IPS-18c (cell line): Measurements from ENCODE around the gene MITF.

Experiments used
- H3K4me3 ChIP-seq: 2 replicates; pipeline ENCODE4 v1.7.0; 2013; ENCODE audit warnings: low read depth, mild to moderate bottlenecking, low read length, moderate library complexity; ENCODE audit not compliant: insufficient read depth
- H3K9me3 ChIP-seq: one replicate; pipeline ENCODE4 v1.6.1; 2013; ENCODE audit warnings: mild to moderate bottlenecking, low read length, moderate library complexity; ENCODE audit not compliant: control insufficient read depth, insufficient read depth

The MITF gene

DNA sequence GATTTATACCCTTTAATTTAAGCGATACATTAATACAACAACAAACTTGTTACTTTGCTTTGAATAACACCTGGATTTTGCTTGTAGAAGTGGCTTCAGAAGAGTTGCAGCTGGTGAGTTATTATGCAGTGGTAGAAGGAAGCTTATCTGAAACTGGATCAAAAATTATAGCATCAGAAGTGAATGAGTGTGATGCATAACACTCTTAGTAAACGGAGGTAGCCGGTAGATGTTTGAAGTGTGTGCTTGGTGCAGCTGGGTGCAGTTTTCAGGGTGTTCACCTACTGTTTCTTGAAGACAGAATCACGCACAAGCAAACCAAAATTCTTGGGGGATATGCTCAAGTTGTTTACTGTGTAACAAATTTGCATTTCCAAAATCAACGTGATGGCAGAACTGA, 103.1 kb downstream of the MITF start:
- Histone ChIP-seq H3K4me3 (no peak overlapping the region), H3K9me3 (no peaks in the 10 kb centered on the region)

DNA sequence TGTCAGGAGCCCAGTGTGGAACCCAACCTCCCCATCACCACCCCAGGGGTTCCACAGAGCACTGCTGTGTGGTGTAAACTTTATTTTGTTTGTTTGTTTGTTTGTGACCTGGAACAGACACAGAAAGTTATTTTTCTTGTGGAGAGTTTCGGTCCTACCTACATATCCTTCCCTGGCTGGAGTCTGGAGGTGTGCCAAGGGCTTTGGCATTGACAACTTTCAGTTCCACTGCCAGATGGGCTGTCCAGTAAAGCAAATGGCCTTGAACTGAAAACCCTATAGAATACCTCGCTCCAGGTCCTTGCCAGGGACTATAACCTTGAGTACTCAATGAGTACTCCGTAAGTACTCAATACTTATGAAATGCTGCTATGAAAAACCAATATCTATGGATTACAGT, 103.5 kb downstream of the MITF start:
- no peaks in the 10 kb centered on the region for H3K9me3 ChIP-seq
- no peak overlapping the region for H3K4me3 ChIP-seq

DNA sequence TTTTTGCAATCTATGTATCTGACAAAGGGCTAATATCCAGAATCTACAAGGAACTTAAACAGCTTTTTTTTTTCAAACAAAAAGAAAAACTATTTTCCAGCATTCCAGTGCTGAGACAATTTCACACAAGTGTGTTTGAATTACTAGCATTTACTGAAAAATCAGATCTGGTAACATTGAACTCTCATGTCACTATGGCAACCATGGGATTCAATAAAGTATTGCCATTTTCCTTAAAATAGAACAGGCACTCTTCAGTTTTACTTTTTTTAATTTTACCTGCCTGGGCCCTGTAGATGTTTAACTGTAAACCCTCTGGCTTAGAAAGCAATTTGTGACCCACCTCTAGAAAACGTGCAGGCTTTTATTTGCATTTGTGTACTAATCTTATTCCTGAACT, 105.4 kb downstream of the MITF start:
- no peaks in the 10 kb centered on the region for H3K9me3 ChIP-seq
- H3K4me3 ChIP-seq = no peak overlapping the region

DNA sequence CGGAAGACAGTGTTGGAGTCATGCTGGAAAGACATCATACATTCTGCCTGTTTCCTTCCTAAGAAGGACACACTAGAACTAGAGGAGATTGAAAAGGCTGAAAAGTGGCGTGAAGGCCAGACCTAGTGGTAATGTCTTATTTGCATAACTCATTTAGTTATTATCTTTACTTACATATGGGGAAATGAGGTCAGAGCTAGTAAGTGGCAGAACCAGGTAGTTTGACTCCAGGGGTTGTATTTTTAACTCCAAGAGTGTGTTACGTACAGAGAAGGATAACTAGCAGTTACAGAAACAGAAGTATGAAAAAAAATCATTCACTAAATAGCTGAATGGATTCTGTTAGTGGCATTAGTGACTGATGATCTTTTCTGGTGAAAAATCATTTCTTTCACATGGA, 108.0 kb downstream of the MITF start:
- Histone ChIP-seq H3K4me3 (no peak overlapping the region), H3K9me3 (no peaks in the 10 kb centered on the region)

DNA sequence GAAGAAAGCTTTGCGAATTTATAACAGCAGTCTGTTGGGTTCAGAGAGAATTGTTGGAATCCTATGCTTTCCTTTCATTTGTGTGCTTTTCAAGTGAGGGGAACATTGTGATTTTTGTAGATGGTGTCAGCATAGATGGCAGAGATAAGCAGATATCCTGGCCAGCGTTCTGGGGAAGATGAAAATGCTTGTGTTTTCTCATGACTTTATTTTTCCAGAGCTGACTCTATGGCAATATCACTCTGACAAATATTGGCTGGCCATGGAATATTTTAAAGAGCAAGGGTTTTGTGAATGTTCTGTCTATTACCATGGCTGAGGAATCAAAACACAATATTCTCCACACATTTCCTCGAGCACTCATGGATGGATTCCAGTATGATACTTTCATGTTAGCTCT, 108.8 kb downstream of the MITF start:
- no peak overlapping the region for H3K4me3 ChIP-seq
- H3K9me3 ChIP-seq = no peaks in the 10 kb centered on the region

DNA sequence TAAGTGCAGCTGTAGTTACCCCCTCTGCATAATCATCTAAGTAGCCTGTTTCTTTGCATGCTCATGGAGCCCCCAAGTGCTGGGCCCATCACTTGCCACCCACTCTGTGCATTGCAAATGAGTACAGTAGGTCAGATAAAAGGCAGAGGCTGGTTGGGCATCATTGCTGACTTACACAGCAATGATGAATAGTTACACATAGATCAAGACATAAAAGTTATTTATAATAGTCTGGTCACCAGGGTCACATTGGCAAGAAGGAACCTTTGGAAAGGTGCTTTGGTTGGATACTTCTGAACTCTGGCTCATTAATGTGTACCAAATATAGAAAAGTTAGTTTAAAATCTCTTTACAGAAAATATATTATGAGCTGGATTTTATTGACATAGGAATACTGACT, 111.6 kb downstream of the MITF start:
- H3K4me3 ChIP-seq = no peak overlapping the region

DNA sequence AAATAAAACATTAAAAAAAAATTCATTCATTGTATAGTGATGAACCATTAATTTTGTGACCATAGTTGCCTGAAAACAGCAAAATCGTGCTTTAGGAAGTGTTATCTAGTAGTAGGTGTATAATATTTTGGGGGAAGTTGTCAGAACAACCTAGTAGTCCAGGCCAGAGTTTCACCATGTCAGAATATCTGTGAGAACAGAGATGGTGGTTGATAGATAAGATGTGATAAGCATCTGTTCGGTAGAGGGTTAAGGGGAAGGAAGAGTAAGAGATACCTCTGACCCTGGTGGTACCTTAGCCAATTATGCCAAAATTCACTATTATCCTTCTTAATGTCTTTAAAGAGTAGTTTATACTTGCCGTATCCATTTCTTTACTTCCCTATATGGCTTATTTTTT, 113.8 kb downstream of the MITF start:
- no peaks in the 10 kb centered on the region for H3K9me3 ChIP-seq
- no peak overlapping the region for H3K4me3 ChIP-seq

More for the DNA sequence above, 111.6 kb downstream of the MITF start:
- no peaks in the 10 kb centered on the region for H3K9me3 ChIP-seq

DNA sequence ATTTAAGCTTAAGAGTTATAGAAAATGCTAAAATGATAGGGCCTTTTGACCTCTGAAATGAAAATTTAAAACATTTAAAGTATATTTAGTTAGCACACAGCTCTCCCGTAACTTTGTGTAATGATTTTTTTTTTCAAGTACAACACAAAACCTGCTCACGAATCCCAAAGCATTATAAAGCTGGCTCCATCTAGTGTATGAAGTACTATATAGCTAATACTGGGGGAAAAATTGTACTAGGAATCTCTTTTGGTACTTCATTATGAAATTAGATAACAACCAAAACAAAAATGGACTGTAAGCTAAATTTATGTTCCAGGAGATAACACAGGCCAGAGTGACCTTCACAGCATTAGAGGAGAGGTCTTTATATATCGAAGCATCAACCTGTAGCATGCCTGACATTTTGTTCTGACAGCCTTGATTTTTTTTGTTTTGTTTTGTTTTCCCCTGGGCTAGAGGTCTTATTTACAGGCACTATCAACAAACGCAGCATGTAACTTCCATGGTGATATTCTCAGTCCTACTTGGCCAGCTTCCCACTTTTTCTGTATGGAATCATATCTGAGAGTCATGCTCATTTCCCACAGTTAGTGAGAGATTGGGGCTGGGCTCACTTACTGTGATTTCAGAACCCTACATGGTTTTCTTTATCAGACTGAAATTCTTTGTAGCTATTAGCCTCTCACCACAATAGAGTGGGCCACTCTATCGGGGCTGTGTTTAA, 116.3 kb downstream of the MITF start:
- H3K9me3 ChIP-seq = no peaks in the 10 kb centered on the region
- no peak overlapping the region for H3K4me3 ChIP-seq

DNA sequence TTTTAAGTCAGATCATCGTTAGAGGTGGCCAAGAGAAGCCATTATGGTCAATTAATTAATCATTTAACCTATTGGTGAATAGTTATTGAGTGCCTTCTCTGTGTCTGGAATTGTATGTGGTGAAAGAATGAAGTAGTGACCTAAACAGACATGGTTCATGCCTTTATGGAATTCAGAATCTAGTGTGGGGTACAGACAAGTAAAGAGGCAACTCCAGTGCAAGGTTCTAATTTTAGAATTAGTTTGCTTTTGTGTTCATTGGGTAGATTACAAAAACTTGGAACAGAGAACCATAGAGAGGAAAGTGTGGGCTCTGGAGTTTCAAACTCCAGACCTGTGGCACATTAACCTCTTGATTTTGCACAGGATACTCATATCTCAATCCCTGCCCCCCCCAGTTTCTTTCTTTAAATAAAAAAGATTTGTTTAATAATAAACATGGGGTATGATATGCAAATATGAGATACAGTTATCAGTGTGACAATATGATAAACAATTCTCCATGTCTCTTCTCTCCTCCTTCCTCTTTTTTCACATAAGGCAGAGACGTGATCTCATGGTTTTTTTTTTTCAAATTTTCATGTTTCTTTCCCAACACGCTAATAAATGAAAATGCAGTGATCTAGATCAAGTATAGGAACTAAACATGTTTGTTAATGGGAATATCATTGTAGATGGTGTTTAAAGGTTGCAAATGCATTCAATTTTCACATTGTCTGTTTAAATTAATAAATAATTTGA, 117.9 kb downstream of the MITF start:
- no peak overlapping the region for H3K4me3 ChIP-seq
- H3K9me3 ChIP-seq = no peaks in the 10 kb centered on the region

DNA sequence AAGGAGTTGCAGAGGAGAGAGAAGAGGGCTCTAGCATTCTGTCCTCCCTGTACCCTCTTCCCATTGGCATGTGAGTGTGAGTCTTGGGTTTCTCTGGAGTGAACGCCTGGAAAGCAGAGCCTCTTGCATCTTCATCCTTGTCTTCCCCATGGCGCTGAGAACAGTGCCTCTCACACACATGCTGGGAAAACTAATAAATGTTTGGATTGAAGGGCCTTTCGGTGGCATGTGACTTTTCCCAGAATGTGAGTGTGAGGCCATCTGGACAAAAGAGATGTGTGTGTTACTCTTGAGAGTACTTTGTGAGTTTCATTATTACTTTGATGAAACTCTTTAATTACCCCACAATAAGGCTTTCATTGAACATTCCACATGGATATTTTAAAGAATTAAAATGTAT, 122.3 kb downstream of the MITF start:
- Histone ChIP-seq H3K4me3 (no peak overlapping the region), H3K9me3 (no peaks in the 10 kb centered on the region)

DNA sequence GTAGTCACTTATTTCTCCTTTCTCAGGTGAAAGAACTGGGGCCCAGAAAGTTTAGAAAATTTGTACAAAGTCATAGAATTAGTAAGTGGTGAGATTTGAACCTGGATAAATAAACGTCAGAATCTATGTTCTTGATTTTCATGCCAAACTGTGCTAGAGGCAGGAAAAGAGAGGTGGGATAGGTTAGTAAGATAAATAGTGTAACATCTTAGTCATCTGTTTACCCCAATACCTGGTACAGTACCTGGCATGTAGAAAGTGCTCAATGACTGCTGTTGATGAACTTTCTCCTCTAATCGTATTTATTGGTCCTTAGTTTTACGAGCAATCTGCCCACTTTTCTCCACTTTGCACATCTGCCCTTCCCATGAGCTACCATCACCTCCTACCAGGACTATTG, 124.9 kb downstream of the MITF start:
- no peaks in the 10 kb centered on the region for H3K9me3 ChIP-seq
- H3K4me3 ChIP-seq = no peak overlapping the region

DNA sequence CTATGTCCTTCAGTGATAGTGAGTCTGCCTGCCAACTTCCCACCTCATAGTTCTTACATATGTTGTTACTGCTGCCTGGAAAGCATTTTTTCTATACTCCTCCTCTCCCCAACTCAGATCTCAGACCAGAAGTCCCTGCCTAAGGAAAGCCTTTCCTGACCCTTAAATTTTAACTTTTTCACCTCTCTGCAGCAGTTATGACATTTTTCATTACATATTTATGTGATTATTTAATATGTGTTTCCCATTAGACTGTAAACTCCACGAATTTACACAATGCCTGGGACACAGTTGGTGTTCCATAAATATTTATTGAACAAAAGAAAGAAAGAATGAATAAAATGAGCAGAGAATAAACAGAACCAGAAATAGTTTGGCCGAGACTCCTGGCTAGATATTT, 125.5 kb downstream of the MITF start:
- H3K4me3 ChIP-seq = no peak overlapping the region
- no peaks in the 10 kb centered on the region for H3K9me3 ChIP-seq

DNA sequence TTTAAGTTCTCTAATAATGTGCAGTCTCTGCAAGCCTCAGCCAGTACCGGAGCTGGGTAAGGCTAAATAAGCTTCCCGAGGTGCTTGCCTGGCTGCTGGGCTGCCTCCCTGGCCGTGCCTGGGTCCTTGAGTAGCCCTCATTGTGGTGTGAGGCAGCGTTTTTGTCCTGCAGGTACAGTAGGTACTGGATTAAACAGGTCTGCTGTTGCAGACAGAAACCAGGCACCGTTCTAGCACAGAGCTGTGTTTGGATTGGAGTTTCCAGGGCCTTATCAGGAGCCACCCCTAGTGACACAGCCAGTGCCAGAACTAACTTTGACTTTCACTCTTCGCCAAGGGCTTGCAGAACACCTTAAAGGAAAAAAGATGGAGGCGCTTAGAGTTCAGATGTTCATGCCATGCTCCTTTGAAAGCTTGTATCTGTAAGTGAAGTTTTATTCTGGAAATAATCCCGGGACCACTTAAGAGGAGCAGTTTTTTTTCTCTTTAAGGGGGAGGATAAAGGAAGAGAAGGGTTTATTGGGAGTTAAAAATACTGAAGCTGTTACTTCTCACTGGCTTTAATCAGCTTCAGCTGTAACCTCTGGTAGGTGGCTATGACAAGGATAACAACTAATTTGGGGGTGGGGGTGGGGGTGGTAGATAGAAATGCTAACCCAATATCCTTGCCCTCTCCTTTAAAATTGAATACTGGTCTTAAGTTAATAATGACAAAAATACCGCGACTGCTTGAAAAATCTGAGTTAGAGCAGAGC, 126.8 kb downstream of the MITF start:
- Histone ChIP-seq H3K4me3 (no peak overlapping the region), H3K9me3 (no peaks in the 10 kb centered on the region)

DNA sequence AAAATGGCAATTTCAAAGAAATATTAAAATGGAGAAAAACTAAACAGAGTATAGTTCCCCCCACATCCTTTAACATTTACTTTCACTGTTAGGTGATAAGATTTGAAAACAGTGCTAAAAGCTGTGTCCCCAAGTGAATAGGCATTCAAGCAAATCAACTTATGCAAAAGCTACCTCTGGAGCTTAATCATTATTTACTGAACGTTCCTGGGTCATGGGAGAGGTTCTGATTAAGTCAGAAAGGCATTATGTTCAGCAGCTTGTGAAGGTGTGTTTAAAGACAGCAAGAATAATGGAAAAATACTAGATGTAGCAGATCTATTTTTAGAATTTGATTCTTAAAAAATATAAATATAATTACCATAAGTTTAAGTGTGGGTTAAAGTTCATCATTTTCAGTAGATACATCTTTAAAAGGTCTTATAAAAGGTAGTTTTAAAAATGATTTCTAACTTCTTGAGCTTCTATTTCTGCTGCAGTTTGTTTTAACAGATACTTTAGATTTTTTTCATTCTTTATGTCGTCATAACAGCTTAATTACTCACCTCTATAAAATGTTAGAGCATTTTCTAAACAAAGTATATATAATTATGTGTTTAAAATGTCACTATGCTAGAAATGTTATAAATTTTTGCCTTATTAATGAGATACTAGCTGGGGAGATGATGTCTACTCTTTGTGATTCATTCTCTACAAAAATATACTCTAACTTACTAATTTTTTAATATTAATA, 127.9 kb downstream of the MITF start:
- no peaks in the 10 kb centered on the region for H3K9me3 ChIP-seq
- H3K4me3 ChIP-seq = no peak overlapping the region

DNA sequence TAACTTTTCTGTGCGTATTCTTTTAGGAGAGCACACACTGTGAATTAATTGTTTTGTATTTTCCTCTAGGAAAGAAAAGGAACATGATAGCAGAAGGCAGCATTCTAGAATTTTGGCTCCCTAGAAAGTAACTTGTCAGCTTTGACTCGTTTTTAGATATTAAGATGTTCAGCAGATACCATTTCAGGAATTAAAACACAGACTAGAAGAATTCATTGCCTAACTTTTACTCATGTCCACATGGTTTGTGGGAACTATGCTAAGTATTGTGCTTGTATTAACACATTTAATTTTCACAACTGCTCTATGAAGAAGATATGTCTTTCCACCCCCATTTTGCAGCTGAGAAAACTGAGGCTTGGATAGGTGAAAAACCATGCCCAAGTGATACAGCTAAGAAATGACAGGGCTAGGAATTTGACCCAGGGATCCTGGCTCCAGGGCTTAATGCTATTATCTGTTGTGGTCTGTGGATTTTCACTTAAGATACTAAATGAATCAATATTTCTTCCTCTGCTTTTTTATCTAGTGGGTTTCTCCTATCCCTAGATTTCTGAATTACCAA, 128.8 kb downstream of the MITF start:
- H3K4me3 ChIP-seq = no peak overlapping the region
- no peaks in the 10 kb centered on the region for H3K9me3 ChIP-seq

DNA sequence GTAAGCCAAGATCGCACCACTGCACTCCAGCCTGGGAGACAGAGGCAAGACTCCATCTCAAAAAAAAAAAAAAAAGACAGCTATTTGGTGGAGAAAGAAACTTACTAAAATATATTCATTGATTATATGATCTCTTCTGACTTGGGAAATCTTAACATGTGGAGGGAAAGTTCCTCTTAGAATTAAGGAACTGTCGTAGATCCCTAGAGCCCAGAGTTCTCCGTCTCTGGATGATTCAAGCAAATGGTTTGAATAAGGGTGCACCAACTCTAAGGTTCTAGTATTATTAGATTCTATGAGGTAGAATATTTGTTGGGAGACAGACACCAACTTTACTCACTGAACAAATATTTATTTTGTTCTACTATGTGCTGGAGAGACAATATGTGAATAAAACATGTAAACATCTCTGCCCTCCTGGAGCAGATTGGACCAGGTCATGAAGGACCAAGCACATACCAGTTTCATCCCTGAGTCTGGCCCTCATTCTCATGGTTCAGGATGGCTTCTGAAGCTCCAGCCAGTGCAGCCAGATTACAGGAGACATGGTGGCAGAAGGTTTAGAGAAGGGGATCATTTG, 129.7 kb downstream of the MITF start:
- no peak overlapping the region for H3K4me3 ChIP-seq
- H3K9me3 ChIP-seq = no peaks in the 10 kb centered on the region

DNA sequence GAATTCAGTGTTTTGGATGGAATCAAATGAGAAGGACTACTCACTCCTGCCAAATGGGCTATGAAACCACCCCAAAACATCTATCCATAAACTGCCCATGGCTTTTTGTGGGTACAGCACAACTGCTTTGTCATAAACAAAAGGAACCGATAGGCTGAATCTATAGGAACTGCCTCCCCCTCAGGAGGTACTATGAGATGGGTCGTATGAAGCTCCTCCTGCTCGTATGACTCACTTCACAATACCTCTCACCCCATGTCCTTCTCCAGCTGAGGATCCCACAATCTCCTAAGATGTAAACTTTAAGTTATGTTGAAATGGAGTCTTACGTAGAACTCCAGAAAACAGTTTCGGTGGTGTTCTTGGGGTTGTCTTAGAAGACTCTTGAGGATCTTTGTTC, 130.4 kb downstream of the MITF start:
- H3K4me3 ChIP-seq = no peak overlapping the region
- no peaks in the 10 kb centered on the region for H3K9me3 ChIP-seq
